ENCODE measurements around the gene NRF1. TPM values are rescaled to one million over a fixed set of nuclear protein-coding genes. Genes with fewer than 3 reads are reported as not detected.

NRF1 gene
- total and polyA plus RNA-seq, 2 of the 8 experiments (the other 6 are each of a cell fraction or from before 2014, with no cell fraction given), result 18.2 to 21.4 TPM

GRCh38 chr7:129616530-129616929 is 5.0 kb downstream of the NRF1 start:
- FAIRE-seq (no peak), DNase-seq (ENCODE audit: low read depth in 1 of 2, low spot score in 2 of 2) (no peak)
- H3K27ac ChIP-seq (ENCODE audit: low read depth, low read length), result no peak overlapping the region
- TF ChIP-seq RAD21 (IDR thresholded peaks at IDR 0.05 in 1 of 2, conservative IDR thresholded peaks at IDR 0.05 in 1 of 2; ENCODE audit: low read depth in 2 of 2, low read length in 2 of 2), result no peak
- H4K20me1 ChIP-seq (replicated peaks in 1 of 2; ENCODE audit: control insufficient read depth in 1 of 2, insufficient read depth in 2 of 2, low read length in 2 of 2), result peaks cover 17 to 26% of the 10 kb centered on the region in 2 experiments
- no peak overlapping the region for H3K4me3 ChIP-seq (ENCODE audit: extremely low read depth in 1 of 4, insufficient read depth in 2 of 4, low read depth in 3 of 4, low read length in 4 of 4)
- no peak overlapping the region for H3K4me2 ChIP-seq (ENCODE audit: insufficient read depth in 1 of 2, low read depth in 2 of 2, low read length in 2 of 2)
- H2BK12ac ChIP-seq (ENCODE audit: low read depth, low read length), result no peak overlapping the region
- no peaks in the 10 kb centered on the region for H3K79me1 ChIP-seq (ENCODE audit: low read depth, low read length)
- H3K23me2 ChIP-seq (ENCODE audit: low read depth, low read length), result peaks cover 4% of the 10 kb centered on the region; the same call in 1 of the 2 replicates
- peaks cover 0 to 5% (median 2%) of the 10 kb centered on the region in 4 experiments; a peak in 2 of 7 replicates for H3K4me1 ChIP-seq (replicated peaks in 1 of 4; ENCODE audit: control insufficient read depth in 3 of 4, insufficient read depth in 4 of 4, low read length in 3 of 4)
- no peak overlapping the region for H4K5ac ChIP-seq (ENCODE audit: insufficient read length, low read depth, low read length)
- no peak overlapping the region for H2BK20ac ChIP-seq (ENCODE audit: low read length)
- H3K56ac ChIP-seq (replicated peaks; ENCODE audit: insufficient read length, low read depth, low read length), result no peak overlapping the region
- no peak overlapping the region for H3K18ac ChIP-seq (ENCODE audit: extremely low read depth, low read length)
- ChIA-PET CTCF (ENCODE audit: partially characterized antibody) (interaction anchor here (1.1 to 3.7 kb wide), 3 partner anchors 9 to 27 kb away, joined by 4 to 15 read pairs (median 5); no protein-coding TSS in a partner anchor), POLR2A (ENCODE audit: partially characterized antibody) (no interaction called here)
- H2AK5ac ChIP-seq (ENCODE audit: low read depth, low read length), result no peak overlapping the region
- no peak overlapping the region for H2BK5ac ChIP-seq (ENCODE audit: low read depth, low read length)
- no peaks in the 10 kb centered on the region for H3K36me3 ChIP-seq (ENCODE audit: control insufficient read depth in 2 of 4, insufficient read depth in 4 of 4, low read length in 3 of 4)
- no peak overlapping the region for H3K14ac ChIP-seq (ENCODE audit: insufficient read length)
- no peak overlapping the region for H3K23ac ChIP-seq (ENCODE audit: insufficient read length)
- 75% methylated on average over 4 of the region's 4 CpGs; no CpG with 5 or more reads in 1 of the 2 experiments for WGBS, 2 experiments (ENCODE audit: extremely low coverage in 1 of 2, insufficient coverage in 1 of 2, insufficient read length in 1 of 2, insufficient replicate concordance in 2 of 2, low coverage in 1 of 2, low lambda C conversion rate in 2 of 2, missing lambda C conversion rate in 1 of 2)
- H3K27me3 ChIP-seq (replicated peaks in 1 of 4; ENCODE audit: control insufficient read depth in 3 of 4, extremely low read depth in 1 of 4, insufficient read depth in 3 of 4, low read length in 3 of 4), result no peaks in the 10 kb centered on the region
- H3K79me2 ChIP-seq (ENCODE audit: control insufficient read depth in 1 of 2, insufficient read depth in 2 of 2, low read length in 2 of 2), result peaks cover 18 to 91% of the 10 kb centered on the region in 2 experiments
- H4K91ac ChIP-seq (replicated peaks; ENCODE audit: insufficient read length, low read length), result no peak overlapping the region
- H3K9ac ChIP-seq (replicated peaks in 1 of 4; ENCODE audit: extremely low read depth in 1 of 4, low read depth in 3 of 4, low read length in 3 of 4), result no peak overlapping the region
- H2BK120ac ChIP-seq (replicated peaks; ENCODE audit: low read depth, low read length), result no peak overlapping the region
- no peak overlapping the region for H2BK15ac ChIP-seq (ENCODE audit: low read length)
- no peak overlapping the region for H3K4ac ChIP-seq (replicated peaks; ENCODE audit: insufficient read length, low read depth, low read length)
- no peak overlapping the region for H4K8ac ChIP-seq (ENCODE audit: extremely low read depth, insufficient read depth, low read length)
- no peak overlapping the region for H2AFZ ChIP-seq (ENCODE audit: low read length)
- H3K9me3 ChIP-seq (ENCODE audit: insufficient read depth in 2 of 2, low read depth in 1 of 2, low read length in 1 of 2), result no peaks in the 10 kb centered on the region
